ENCODE measurements around the gene HIC2.
"Not testable (repeated sequence)": the region's sequence is repeated elsewhere in the genome, so short reads cannot be mapped to it uniquely, and the experiment has no call there.

HIC2 gene

GRCh38 chr22:21451545-21452520 is 34.7 kb downstream of the HIC2 start:
- Histone ChIP-seq H4K5ac (ENCODE audit: low read length) (no peak overlapping the region), H3K4me2 (ENCODE audit: low read length) (no peak overlapping the region), H3K56ac (ENCODE audit: low read length) (no peak overlapping the region), H3K79me1 (ENCODE audit: low read length) (peaks cover 8% of the 10 kb centered on the region), H3K27ac (ENCODE audit: low read depth, low read length) (no peak overlapping the region), H3K79me2 (ENCODE audit: control insufficient read depth, insufficient read depth, low read length) (peaks cover 2% of the 10 kb centered on the region), H3K23ac (ENCODE audit: low read length) (no peak overlapping the region), H3K9ac (ENCODE audit: low read length) (no peak overlapping the region), H3K18ac (ENCODE audit: low read length) (no peak overlapping the region), H2BK120ac (ENCODE audit: low read depth, low read length) (no peak overlapping the region), H2BK5ac (ENCODE audit: low read length) (no peak overlapping the region), H3K4ac (ENCODE audit: low read depth, low read length) (no peak overlapping the region), H2BK15ac (replicated peaks; ENCODE audit: low read depth) (no peak overlapping the region), H3K4me3 (ENCODE audit: low read length) (no peak overlapping the region), H3K27me3 (ENCODE audit: insufficient read depth, low read length, poor library complexity) (no peaks in the 10 kb centered on the region), H4K8ac (ENCODE audit: low read depth, low read length) (no peak overlapping the region), H3K36me3 (ENCODE audit: control insufficient read depth, insufficient read depth, low read length) (no peaks in the 10 kb centered on the region), H2AK5ac (ENCODE audit: low read length) (no peak overlapping the region), H3K4me1 (ENCODE audit: control insufficient read depth, low read depth, low read length) (no peaks in the 10 kb centered on the region)
- no CpG with 5 or more reads among the region's 7 CpGs for WGBS (ENCODE audit: extremely low coverage, insufficient coverage, low lambda C conversion rate)
- DNase-seq: no peak

DNA sequence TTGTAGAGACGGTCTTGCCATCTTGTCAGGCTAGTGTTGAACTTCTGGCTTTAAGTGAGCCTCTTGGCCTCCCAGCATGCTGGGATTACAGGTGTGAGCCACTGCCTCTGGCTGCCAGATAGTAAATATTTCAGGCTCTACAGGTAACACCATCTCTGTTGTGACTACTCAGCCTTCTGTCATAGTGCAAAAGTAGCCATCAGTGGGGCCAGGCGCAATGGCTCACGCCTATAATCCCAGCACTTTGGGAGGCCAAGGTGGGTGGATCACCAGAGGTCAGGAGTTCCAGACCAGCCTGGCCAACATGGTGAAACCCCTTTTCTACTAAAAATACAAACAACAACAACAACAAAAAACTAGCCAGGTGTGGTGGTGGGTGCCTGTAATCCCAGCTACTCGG is 35.5 kb downstream of the HIC2 start:
- H2BK15ac ChIP-seq (replicated peaks; ENCODE audit: low read depth); H3K27me3 ChIP-seq (ENCODE audit: insufficient read depth, low read length, poor library complexity); H2BK120ac ChIP-seq (ENCODE audit: low read depth, low read length); H3K56ac ChIP-seq (ENCODE audit: low read length); H3K23ac ChIP-seq (ENCODE audit: low read length); H3K4me2 ChIP-seq (ENCODE audit: low read length); H3K27ac ChIP-seq (ENCODE audit: low read depth, low read length); H3K4me3 ChIP-seq (ENCODE audit: low read length); H2BK5ac ChIP-seq (ENCODE audit: low read length); H3K4me1 ChIP-seq (ENCODE audit: control insufficient read depth, low read depth, low read length); H4K5ac ChIP-seq (ENCODE audit: low read length); H2AK5ac ChIP-seq (ENCODE audit: low read length); H3K9ac ChIP-seq (ENCODE audit: low read length); DNase-seq; H4K8ac ChIP-seq (ENCODE audit: low read depth, low read length); H3K79me1 ChIP-seq (ENCODE audit: low read length); H3K18ac ChIP-seq (ENCODE audit: low read length); H3K79me2 ChIP-seq (ENCODE audit: control insufficient read depth, insufficient read depth, low read length); H3K4ac ChIP-seq (ENCODE audit: low read depth, low read length); H3K36me3 ChIP-seq (ENCODE audit: control insufficient read depth, insufficient read depth, low read length): not testable (repeated sequence)
- no CpG with 5 or more reads among the region's 4 CpGs for WGBS (ENCODE audit: extremely low coverage, insufficient coverage, low lambda C conversion rate)

DNA sequence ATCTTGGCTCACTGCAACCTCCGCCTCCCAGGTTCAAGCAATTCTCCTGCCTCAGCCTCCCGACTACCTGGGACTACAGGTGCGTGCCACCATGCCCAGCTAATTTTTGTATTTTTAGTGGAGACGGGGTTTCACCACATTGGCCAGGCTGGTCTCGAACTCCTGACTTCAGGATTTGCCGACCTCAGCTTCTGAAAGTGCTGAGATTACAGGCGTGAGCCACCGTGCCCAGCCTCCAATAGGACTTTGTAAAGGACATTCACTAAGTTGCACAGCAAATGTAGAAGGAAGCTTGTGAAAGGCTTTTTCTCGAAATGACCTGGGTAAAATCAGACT is 37.8 kb downstream of the HIC2 start:
- H3K4me1 ChIP-seq (ENCODE audit: control insufficient read depth, low read depth, low read length); H3K9ac ChIP-seq (ENCODE audit: low read length); H3K79me2 ChIP-seq (ENCODE audit: control insufficient read depth, insufficient read depth, low read length); H3K4me2 ChIP-seq (ENCODE audit: low read length); H2BK5ac ChIP-seq (ENCODE audit: low read length); H4K5ac ChIP-seq (ENCODE audit: low read length); H3K27ac ChIP-seq (ENCODE audit: low read depth, low read length); H3K36me3 ChIP-seq (ENCODE audit: control insufficient read depth, insufficient read depth, low read length); H2BK15ac ChIP-seq (replicated peaks; ENCODE audit: low read depth); H3K4me3 ChIP-seq (ENCODE audit: low read length); H3K18ac ChIP-seq (ENCODE audit: low read length); H3K79me1 ChIP-seq (ENCODE audit: low read length); H4K8ac ChIP-seq (ENCODE audit: low read depth, low read length); H3K23ac ChIP-seq (ENCODE audit: low read length); H2AK5ac ChIP-seq (ENCODE audit: low read length); H3K27me3 ChIP-seq (ENCODE audit: insufficient read depth, low read length, poor library complexity); H3K4ac ChIP-seq (ENCODE audit: low read depth, low read length); H3K56ac ChIP-seq (ENCODE audit: low read length); DNase-seq; H2BK120ac ChIP-seq (ENCODE audit: low read depth, low read length): not testable (repeated sequence)
- WGBS (ENCODE audit: extremely low coverage, insufficient coverage, low lambda C conversion rate): no CpG with 5 or more reads among the region's 9 CpGs

DNA sequence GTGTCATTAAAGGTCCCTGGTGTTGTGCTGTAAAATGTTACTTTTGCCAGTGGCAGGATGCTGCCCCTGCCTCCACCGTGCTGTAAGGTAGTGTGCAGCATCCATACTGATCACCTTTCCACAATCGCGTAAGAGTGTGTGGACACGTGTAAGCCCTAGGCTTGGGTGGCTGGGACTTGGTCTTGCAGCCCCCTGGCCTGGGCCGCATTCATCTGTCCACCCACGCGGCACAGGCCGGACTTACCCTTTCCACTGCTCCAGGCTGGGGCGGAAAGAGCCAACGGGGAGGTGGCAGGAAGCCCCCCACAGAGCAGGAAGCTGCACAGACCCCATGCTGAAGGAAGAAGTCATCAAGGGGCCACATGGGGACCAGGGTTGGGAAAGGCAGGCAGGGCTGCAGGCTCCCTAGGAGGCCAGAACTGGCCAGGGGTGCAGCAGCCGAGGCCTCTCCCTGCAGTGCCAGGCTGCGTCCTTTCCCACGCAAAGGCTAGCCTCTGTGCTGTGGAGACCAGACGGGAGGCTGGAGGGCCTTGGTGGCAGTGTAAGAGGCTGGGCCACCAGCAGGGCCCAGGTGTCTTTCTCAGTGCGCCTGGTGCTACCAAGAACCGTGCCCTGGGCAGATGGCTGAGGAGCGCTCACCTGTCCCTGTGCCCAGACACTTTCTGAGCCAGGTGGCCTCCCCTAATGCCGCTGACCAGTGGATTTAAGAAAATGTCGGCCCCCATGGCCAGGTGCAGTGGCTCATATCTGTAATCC is 38.3 kb downstream of the HIC2 start:
- Histone ChIP-seq H3K79me2 (ENCODE audit: control insufficient read depth, insufficient read depth, low read length) (no peaks in the 10 kb centered on the region), H3K4ac (ENCODE audit: low read depth, low read length) (no peak overlapping the region), H3K4me3 (ENCODE audit: low read length) (no peak overlapping the region), H4K5ac (ENCODE audit: low read length) (no peak overlapping the region), H2AK5ac (ENCODE audit: low read length) (no peak overlapping the region), H3K23ac (ENCODE audit: low read length) (no peak overlapping the region), H4K8ac (ENCODE audit: low read depth, low read length) (no peak overlapping the region), H2BK120ac (ENCODE audit: low read depth, low read length) (no peak overlapping the region), H3K56ac (ENCODE audit: low read length) (peak overlapping the region; percentile 34), H3K27me3 (ENCODE audit: insufficient read depth, low read length, poor library complexity) (no peaks in the 10 kb centered on the region), H3K36me3 (ENCODE audit: control insufficient read depth, insufficient read depth, low read length) (no peaks in the 10 kb centered on the region), H2BK5ac (ENCODE audit: low read length) (no peak overlapping the region), H3K4me1 (ENCODE audit: control insufficient read depth, low read depth, low read length) (no peaks in the 10 kb centered on the region), H3K18ac (ENCODE audit: low read length) (no peak overlapping the region), H2BK15ac (replicated peaks; ENCODE audit: low read depth) (no peak overlapping the region), H3K27ac (ENCODE audit: low read depth, low read length) (no peak overlapping the region), H3K9ac (ENCODE audit: low read length) (no peak overlapping the region), H3K79me1 (ENCODE audit: low read length) (peaks cover 3% of the 10 kb centered on the region), H3K4me2 (ENCODE audit: low read length) (no peak overlapping the region)
- DNase-seq: no peak
- no CpG with 5 or more reads among the region's 19 CpGs for WGBS (ENCODE audit: extremely low coverage, insufficient coverage, low lambda C conversion rate)

DNA sequence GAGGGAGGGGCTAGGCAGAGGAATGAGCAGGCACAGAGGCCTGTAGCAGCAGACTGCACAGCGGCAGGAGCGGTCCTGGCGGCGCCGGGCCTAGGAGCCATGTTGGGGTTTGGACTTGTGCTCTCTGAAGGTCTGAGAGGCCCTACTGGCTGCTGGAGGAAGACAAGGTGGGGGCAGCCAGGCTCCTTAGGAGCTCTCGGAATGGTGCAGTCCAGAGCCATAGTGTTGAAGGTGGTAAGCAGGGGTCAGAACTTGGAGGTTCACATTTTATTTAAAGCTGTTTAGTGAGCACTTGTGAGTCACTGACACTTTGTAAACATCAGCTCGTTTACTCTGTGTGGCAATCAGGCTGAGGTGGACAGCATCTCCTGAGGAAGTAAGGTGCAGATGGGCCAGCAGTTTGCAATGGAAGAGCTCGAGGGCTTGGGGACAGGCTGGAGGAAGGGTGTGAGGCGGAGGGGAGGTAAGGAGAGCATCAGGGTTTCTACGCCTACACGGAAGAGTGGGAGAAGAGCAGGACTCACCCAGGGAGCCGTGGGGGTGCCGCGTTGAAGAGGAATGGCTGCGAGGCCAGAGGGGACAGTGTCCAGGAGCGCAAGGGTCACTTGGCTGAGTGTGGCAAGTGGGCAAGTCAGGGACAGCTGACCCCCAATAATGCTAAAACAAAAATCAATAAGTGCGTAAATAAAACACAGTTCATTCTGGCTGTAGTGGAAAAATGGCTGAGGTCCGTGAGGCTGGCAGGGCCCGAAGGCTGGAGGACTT is 40.0 kb downstream of the HIC2 start:
- Histone ChIP-seq H3K4me3 (ENCODE audit: low read length) (no peak overlapping the region), H3K27ac (ENCODE audit: low read depth, low read length) (no peak overlapping the region), H3K79me2 (ENCODE audit: control insufficient read depth, insufficient read depth, low read length) (no peaks in the 10 kb centered on the region), H2AK5ac (ENCODE audit: low read length) (no peak overlapping the region), H3K4me2 (ENCODE audit: low read length) (no peak overlapping the region), H4K5ac (ENCODE audit: low read length) (no peak overlapping the region), H3K79me1 (ENCODE audit: low read length) (no peaks in the 10 kb centered on the region), H3K18ac (ENCODE audit: low read length) (no peak overlapping the region), H3K27me3 (ENCODE audit: insufficient read depth, low read length, poor library complexity) (no peaks in the 10 kb centered on the region), H2BK5ac (ENCODE audit: low read length) (no peak overlapping the region), H3K9ac (ENCODE audit: low read length) (no peak overlapping the region), H2BK15ac (replicated peaks; ENCODE audit: low read depth) (no peak overlapping the region), H4K8ac (ENCODE audit: low read depth, low read length) (no peak overlapping the region), H3K36me3 (ENCODE audit: control insufficient read depth, insufficient read depth, low read length) (no peaks in the 10 kb centered on the region), H3K4me1 (ENCODE audit: control insufficient read depth, low read depth, low read length) (no peaks in the 10 kb centered on the region), H3K23ac (ENCODE audit: low read length) (no peak overlapping the region), H3K4ac (ENCODE audit: low read depth, low read length) (no peak overlapping the region), H3K56ac (ENCODE audit: low read length) (peak overlapping the region; percentile 15), H2BK120ac (ENCODE audit: low read depth, low read length) (no peak overlapping the region)
- no peak for DNase-seq
- WGBS (ENCODE audit: extremely low coverage, insufficient coverage, low lambda C conversion rate): no CpG with 5 or more reads among the region's 19 CpGs
